Measurements from ENCODE around the gene ANAPC4. TPM values are rescaled to one million over a fixed set of nuclear protein-coding genes. Genes with fewer than 3 reads are reported as not detected.
"Not testable (repeated sequence)": the region's sequence is repeated elsewhere in the genome, so short reads cannot be mapped to it uniquely, and the experiment has no call there.

ANAPC4 gene
- total RNA-seq, 4 donors from 2014 or later: 16.9 to 72.1 (median 21.1) TPM

- peaks cover 1% of the 10 kb centered on the region for H3K4me1 ChIP-seq
- no peak for DNase-seq (ENCODE audit: low spot score in 2 of 2)
- no peak overlapping the region for H3K27ac ChIP-seq
- H3K36me3 ChIP-seq: peaks cover 17% of the 10 kb centered on the region
- TF ChIP-seq POLR2A (IDR thresholded peaks at IDR 0.05): no peak
- TF ChIP-seq POLR2AphosphoS5 (IDR thresholded peaks at IDR 0.05): no peak
- no peak for TF ChIP-seq EP300 (IDR thresholded peaks at IDR 0.05)
- TF ChIP-seq CTCF (IDR thresholded peaks at IDR 0.05): no peak
- H3K9me3 ChIP-seq: no peaks in the 10 kb centered on the region
- WGBS: 61% methylated on average over 2 of the region's 2 CpGs
- H3K27me3 ChIP-seq: no peaks in the 10 kb centered on the region
- H3K4me3 ChIP-seq: no peak overlapping the region
These were observed 6.8 kb upstream of the ANAPC4 start for GRCh38 chr4:25370242-25370641.

- H3K4me3 ChIP-seq; DNase-seq (ENCODE audit: low spot score in 2 of 2); H3K27ac ChIP-seq; H3K27me3 ChIP-seq; H3K9me3 ChIP-seq: not testable (repeated sequence)
- H3K4me1 ChIP-seq: peaks cover 13% of the 10 kb centered on the region
- H3K36me3 ChIP-seq: peaks cover 13% of the 10 kb centered on the region
- 76% methylated on average over 9 of the region's 9 CpGs for WGBS
These were observed 4.5 kb upstream of the ANAPC4 start for GRCh38 chr4:25372549-25372948.

GRCh38 chr4:25377572-25378436 lies 741 bp downstream of the ANAPC4 start:
- no peaks in the 10 kb centered on the region for H3K27me3 ChIP-seq
- no peaks in the 10 kb centered on the region for H3K9me3 ChIP-seq
- WGBS: 17% methylated on average over 17 of the region's 18 CpGs
- peaks cover 31% of the 10 kb centered on the region for H3K4me1 ChIP-seq
- peak overlapping the region; percentile 97 for H3K4me3 ChIP-seq
- peaks cover 19% of the 10 kb centered on the region for H3K36me3 ChIP-seq
- H3K27ac ChIP-seq: peak overlapping the region; percentile 76
- no peak for TF ChIP-seq POLR2AphosphoS5 (IDR thresholded peaks at IDR 0.05)
- TF ChIP-seq EP300 (IDR thresholded peaks at IDR 0.05): no peak
- TF ChIP-seq POLR2A (IDR thresholded peaks at IDR 0.05): no peak
- no peak for TF ChIP-seq CTCF (IDR thresholded peaks at IDR 0.05)
- DNase-seq (ENCODE audit: low spot score in 2 of 2): no peak

- WGBS: 90% methylated on average over 6 of the region's 6 CpGs
- H3K9me3 ChIP-seq: no peaks in the 10 kb centered on the region
- no peak overlapping the region for H3K27ac ChIP-seq
- DNase-seq (ENCODE audit: low spot score in 2 of 2): no peak
- TF ChIP-seq POLR2A (IDR thresholded peaks at IDR 0.05): no peak
- TF ChIP-seq CTCF (IDR thresholded peaks at IDR 0.05): no peak
- no peak for TF ChIP-seq POLR2AphosphoS5 (IDR thresholded peaks at IDR 0.05)
- no peak for TF ChIP-seq EP300 (IDR thresholded peaks at IDR 0.05)
- H3K4me1 ChIP-seq: peaks cover 31% of the 10 kb centered on the region
- peaks cover 24% of the 10 kb centered on the region for H3K36me3 ChIP-seq
- peak overlapping the region; percentile 97 for H3K4me3 ChIP-seq
- H3K27me3 ChIP-seq: no peaks in the 10 kb centered on the region
These were observed 1.3 kb downstream of the ANAPC4 start for GRCh38 chr4:25378437-25378743.

- H3K9me3 ChIP-seq: no peaks in the 10 kb centered on the region
- H3K36me3 ChIP-seq: peaks cover 36% of the 10 kb centered on the region
- H3K27ac ChIP-seq: no peak overlapping the region
- H3K4me3 ChIP-seq: no peak overlapping the region
- H3K27me3 ChIP-seq: no peaks in the 10 kb centered on the region
- DNase-seq (ENCODE audit: low spot score in 2 of 2): no peak
- H3K4me1 ChIP-seq: peaks cover 31% of the 10 kb centered on the region
- TF ChIP-seq EP300 (IDR thresholded peaks at IDR 0.05) (no peak), CTCF (IDR thresholded peaks at IDR 0.05) (no peak), POLR2AphosphoS5 (IDR thresholded peaks at IDR 0.05) (no peak), POLR2A (IDR thresholded peaks at IDR 0.05) (no peak)
- 94% methylated on average over 2 of the region's 2 CpGs for WGBS
These were observed 2.5 kb downstream of the ANAPC4 start for GRCh38 chr4:25379591-25379990.
